IPS-NIHi7 (cell line): ENCODE data around the gene NEURL3.

Source experiments
- DNase-seq: peaks from one replicate; pipeline ENCODE4 v3.0.0; 2012; ENCODE audit warnings: mixed read lengths; ENCODE audit errors: extremely low spot score

NEURL3 gene

GRCh38 chr2:96539215-96539920 is 34.2 kb upstream of the NEURL3 start:
- no peak for DNase-seq

- peak; percentile 59 for DNase-seq
Observed at GRCh38 chr2:96538487-96539214, 33.5 kb upstream of the NEURL3 start.

- no peak for DNase-seq
Observed at GRCh38 chr2:96537734-96538486, 32.8 kb upstream of the NEURL3 start.

- no peak for DNase-seq
Observed at GRCh38 chr2:96537066-96537733, 32.0 kb upstream of the NEURL3 start.

GRCh38 chr2:96536445-96537065 is 31.4 kb upstream of the NEURL3 start, which contains the start of gene ARID5A:
TSS of gene ARID5A (plus strand) at chr2:96536752. CDS start at chr2:96536827, 75 bp downstream.
- DNase-seq, result peak; percentile 94

GRCh38 chr2:96535331-96535730 is 30.2 kb upstream of the NEURL3 start:
- DNase-seq, result no peak

- no peak for DNase-seq
Observed at GRCh38 chr2:96534701-96535181, 29.6 kb upstream of the NEURL3 start.

GRCh38 chr2:96534141-96534540 is 29.0 kb upstream of the NEURL3 start:
- no peak for DNase-seq

GRCh38 chr2:96533292-96534073 is 28.3 kb upstream of the NEURL3 start:
- DNase-seq, result no peak

GRCh38 chr2:96532641-96533291 is 27.6 kb upstream of the NEURL3 start:
- DNase-seq, result no peak

- DNase-seq, result peak; percentile 79
Observed at GRCh38 chr2:96531872-96532505, 26.8 kb upstream of the NEURL3 start.

GRCh38 chr2:96531366-96531765 is 26.2 kb upstream of the NEURL3 start:
- DNase-seq, result no peak

GRCh38 chr2:96530474-96531357 is 25.6 kb upstream of the NEURL3 start:
- no peak for DNase-seq

GRCh38 chr2:96530144-96530430 is 24.9 kb upstream of the NEURL3 start:
- DNase-seq, result no peak

GRCh38 chr2:96529376-96530143 is 24.4 kb upstream of the NEURL3 start:
- no peak for DNase-seq

- DNase-seq, result no peak
Observed at GRCh38 chr2:96528700-96529375, 23.7 kb upstream of the NEURL3 start.

GRCh38 chr2:96528006-96528699 is 23.0 kb upstream of the NEURL3 start:
- no peak for DNase-seq
